Endodermal cell (in vitro differentiated cells): Measurements from ENCODE around the gene CCDC106. TPM values are rescaled to one million over a fixed set of nuclear protein-coding genes. Genes with fewer than 3 reads are reported as not detected.

Source experiments
- DNase-seq: peaks from one replicate; pipeline ENCODE4 v3.0.0-alpha.2; 2017
- H3K27ac ChIP-seq: 2 replicates; pipeline ENCODE4 v1.5.1; 2013; ENCODE audit warnings: mild to moderate bottlenecking, low read depth, low read length, moderate library complexity
- H3K27me3 ChIP-seq: 2 replicates; pipeline ENCODE4 v1.6.1; 2013; ENCODE audit warnings: mild to moderate bottlenecking, low read length, moderate library complexity; ENCODE audit not compliant: insufficient read depth, control insufficient read depth, poor library complexity, severe bottlenecking
- H3K36me3 ChIP-seq: 2 replicates; pipeline ENCODE4 v1.7.0; 2013; ENCODE audit warnings: mild to moderate bottlenecking, low read length, moderate library complexity; ENCODE audit not compliant: control insufficient read depth, insufficient read depth
- H3K4me1 ChIP-seq: one replicate; pipeline ENCODE4 v1.7.0; 2013; ENCODE audit warnings: low read length; ENCODE audit not compliant: control insufficient read depth, insufficient read depth
- H3K4me3 ChIP-seq: 2 replicates; pipeline ENCODE4 v1.5.1; 2013; ENCODE audit warnings: mild to moderate bottlenecking, low read length, moderate library complexity
- H3K9ac ChIP-seq: 2 replicates; pipeline ENCODE4 v1.6.1; 2013; ENCODE audit warnings: mild to moderate bottlenecking, low read length, moderate library complexity; ENCODE audit not compliant: poor library complexity, severe bottlenecking; ENCODE audit errors: extremely low read depth
- H3K9me3 ChIP-seq: 2 replicates; pipeline ENCODE4 v1.6.1; 2013; ENCODE audit warnings: mild to moderate bottlenecking, low read length, moderate library complexity; ENCODE audit not compliant: control insufficient read depth
- H3K27ac Mint-ChIP-seq: 2 replicates; pipeline ENCODE4 v1.8.0; 2020; ENCODE audit warnings: mixed read lengths
- H3K27me3 Mint-ChIP-seq: 2 replicates; pipeline ENCODE4 v1.8.0; 2021; ENCODE audit warnings: mild to moderate bottlenecking, mixed read lengths; ENCODE audit not compliant: insufficient read depth
- H3K36me3 Mint-ChIP-seq: 2 replicates; pipeline ENCODE4 v1.8.0; 2020; ENCODE audit warnings: low read depth, mixed read lengths
- H3K4me1 Mint-ChIP-seq: 2 replicates; pipeline ENCODE4 v1.8.0; 2020; ENCODE audit warnings: mixed read lengths
- H3K4me3 Mint-ChIP-seq: 2 replicates; pipeline ENCODE4 v1.8.0; 2020; ENCODE audit warnings: mild to moderate bottlenecking, moderate library complexity, mixed read lengths
- H3K9me3 Mint-ChIP-seq: 2 replicates; pipeline ENCODE4 v1.8.0; 2020; ENCODE audit warnings: mild to moderate bottlenecking, mixed read lengths
- WGBS, 2 experiments: methylation state at CpG; one replicate each; pipeline versions ENCODE4 v1.1.5 to v1.1.7; 2013; ENCODE audit warnings: missing lambda C conversion rate in 2 of 2, mixed read lengths in 1 of 2; ENCODE audit not compliant: insufficient coverage in 1 of 2, insufficient read length in 1 of 2; 5-methylcytosine and 5-hydroxymethylcytosine counted together
- total RNA-seq, 2 donors: library from RNA; stranded (reverse); fragmentation: NEBNext Ultra II Directional in 1 of 2; extraction: Animal tissue kit (Norgen Biotek cat#: 25700) in 1 of 2; gene quantifications; 2 replicates in 1 of 2; 3 replicates in 1 of 2; pipeline ENCODE4 v1.2.1, GENCODE V29; 2021
- TF ChIP-seq, protein P1 (sequence below): fragments of 200-600 bp; sonication (generic); conservative IDR thresholded peaks from 2 replicates; pipeline ENCODE4 v1.5.0; 2021; ENCODE audit warnings: antibody characterized with exemption, mild to moderate bottlenecking

Gene CCDC106
- total RNA-seq, 2 donors from 2014 or later = 18.0 to 24.9 TPM

DNA sequence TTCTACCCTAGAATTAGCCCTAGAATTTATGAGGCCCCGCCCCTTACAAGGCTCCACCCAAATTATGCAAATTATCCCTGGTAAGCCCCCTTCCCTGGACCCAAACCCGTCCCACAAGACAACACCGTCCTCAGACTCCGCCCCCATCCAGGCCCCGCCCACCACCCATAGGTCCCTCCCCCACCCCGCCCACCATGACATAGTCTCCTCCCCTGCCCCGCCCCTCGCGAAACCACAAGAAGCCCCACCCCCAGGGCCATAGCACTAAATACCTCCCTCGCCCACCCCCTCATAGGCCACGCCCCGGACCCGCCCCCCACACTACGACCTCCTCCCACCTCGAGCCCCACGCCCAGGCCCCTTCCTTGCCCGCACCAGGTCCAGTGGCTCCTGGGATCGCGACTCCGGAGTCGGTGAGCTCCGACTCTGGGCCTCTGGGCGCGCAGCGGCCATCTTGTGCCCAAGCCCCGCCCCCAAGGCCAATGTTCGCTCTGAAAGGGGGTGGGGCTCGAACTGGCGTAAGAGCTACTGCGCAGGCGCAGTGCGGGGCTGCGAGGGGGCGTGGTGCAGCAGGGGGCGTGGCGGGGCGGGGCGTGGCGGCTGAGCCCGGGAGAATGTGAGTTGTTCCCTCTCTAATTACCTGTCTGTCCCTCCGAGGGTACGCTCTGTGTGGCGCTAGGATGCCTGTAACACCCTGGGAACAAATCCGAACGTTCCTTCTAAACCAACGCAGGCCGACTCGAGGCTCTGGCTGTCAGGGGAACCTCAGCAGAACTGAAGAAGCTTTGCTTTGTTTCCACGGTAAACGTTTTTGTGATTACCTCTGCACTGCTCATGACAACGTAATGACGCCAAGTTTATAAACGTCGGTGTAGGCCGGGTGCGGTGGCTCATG, 23.7 kb upstream of the CCDC106 start, which contains the start of gene ZNF784:
ZNF784 (minus strand) TSS at position 458 of the 895 bp plus-strand sequence; CDS start at position 453, 5 bp downstream.
- TF ChIP-seq, protein P1, sequence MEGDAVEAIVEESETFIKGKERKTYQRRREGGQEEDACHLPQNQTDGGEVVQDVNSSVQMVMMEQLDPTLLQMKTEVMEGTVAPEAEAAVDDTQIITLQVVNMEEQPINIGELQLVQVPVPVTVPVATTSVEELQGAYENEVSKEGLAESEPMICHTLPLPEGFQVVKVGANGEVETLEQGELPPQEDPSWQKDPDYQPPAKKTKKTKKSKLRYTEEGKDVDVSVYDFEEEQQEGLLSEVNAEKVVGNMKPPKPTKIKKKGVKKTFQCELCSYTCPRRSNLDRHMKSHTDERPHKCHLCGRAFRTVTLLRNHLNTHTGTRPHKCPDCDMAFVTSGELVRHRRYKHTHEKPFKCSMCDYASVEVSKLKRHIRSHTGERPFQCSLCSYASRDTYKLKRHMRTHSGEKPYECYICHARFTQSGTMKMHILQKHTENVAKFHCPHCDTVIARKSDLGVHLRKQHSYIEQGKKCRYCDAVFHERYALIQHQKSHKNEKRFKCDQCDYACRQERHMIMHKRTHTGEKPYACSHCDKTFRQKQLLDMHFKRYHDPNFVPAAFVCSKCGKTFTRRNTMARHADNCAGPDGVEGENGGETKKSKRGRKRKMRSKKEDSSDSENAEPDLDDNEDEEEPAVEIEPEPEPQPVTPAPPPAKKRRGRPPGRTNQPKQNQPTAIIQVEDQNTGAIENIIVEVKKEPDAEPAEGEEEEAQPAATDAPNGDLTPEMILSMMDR = no peak
- DNase-seq = peak; percentile 98

DNA sequence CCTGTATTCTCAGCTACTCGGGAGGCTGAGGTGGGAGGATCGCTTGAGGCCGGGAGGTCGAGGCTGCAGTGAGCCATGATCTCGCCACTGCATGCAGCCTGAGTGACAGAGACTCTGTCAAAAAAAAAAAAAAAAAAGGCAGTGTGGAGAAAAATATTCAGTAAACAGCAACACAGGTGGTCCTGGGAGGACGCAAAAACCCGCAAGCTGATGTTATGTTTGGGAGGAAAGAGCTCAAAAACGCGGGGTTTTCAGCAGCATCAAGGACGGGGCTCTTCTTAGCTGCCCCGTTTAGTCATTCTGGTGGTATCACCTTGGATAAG, 23.0 kb upstream of the CCDC106 start:
- no peaks in the 10 kb centered on the region for H3K9me3 ChIP-seq
- Mint-ChIP-seq H3K36me3 (peaks cover 11% of the 10 kb centered on the region), H3K9me3 (no peaks in the 10 kb centered on the region), H3K27me3 (peaks cover 10% of the 10 kb centered on the region), H3K27ac (peak overlapping the region; percentile 92), H3K4me3 (peak overlapping the region; percentile 73), H3K4me1 (peaks cover 2% of the 10 kb centered on the region)
- no peaks in the 10 kb centered on the region for H3K4me1 ChIP-seq
- peak overlapping the region; percentile 80 for H3K27ac ChIP-seq
- H3K4me3 ChIP-seq = peak overlapping the region; percentile 83
- peaks cover 13% of the 10 kb centered on the region for H3K36me3 ChIP-seq
- H3K27me3 ChIP-seq = no peaks in the 10 kb centered on the region
- 66 to 72% methylated on average over 8 to 11 of the region's 11 CpGs for WGBS, 2 experiments
- DNase-seq = no peak
- TF ChIP-seq, protein P1 = no peak
- H3K9ac ChIP-seq = peak overlapping the region; percentile 72

More for the DNA sequence above, 23.7 kb upstream of the CCDC106 start, which contains the start of gene ZNF784:
- H3K27me3 ChIP-seq = no peaks in the 10 kb centered on the region
- peak within 1 kb of the TSS; percentile 73 for H3K4me3 Mint-ChIP-seq
- no peaks in the 10 kb centered on the region for H3K4me1 ChIP-seq
- H3K4me1 Mint-ChIP-seq = peaks cover 2% of the 10 kb centered on the region
- H3K9me3 ChIP-seq = no peaks in the 10 kb centered on the region
- H3K9me3 Mint-ChIP-seq = no peaks in the 10 kb centered on the region
- peak within 1 kb of the TSS; percentile 83 for H3K4me3 ChIP-seq
- peaks cover 10% of the 10 kb centered on the region for H3K27me3 Mint-ChIP-seq
- peaks cover 11% of the 10 kb centered on the region for H3K36me3 Mint-ChIP-seq
- H3K27ac ChIP-seq = peak within 1 kb of the TSS; percentile 96
- 3 to 4% methylated on average over 26 to 48 of the region's 56 CpGs for WGBS, 2 experiments
- peak within 1 kb of the TSS; percentile 97 for H3K27ac Mint-ChIP-seq
- peak within 1 kb of the TSS; percentile 72 for H3K9ac ChIP-seq
- H3K36me3 ChIP-seq = peaks cover 13% of the 10 kb centered on the region

DNA sequence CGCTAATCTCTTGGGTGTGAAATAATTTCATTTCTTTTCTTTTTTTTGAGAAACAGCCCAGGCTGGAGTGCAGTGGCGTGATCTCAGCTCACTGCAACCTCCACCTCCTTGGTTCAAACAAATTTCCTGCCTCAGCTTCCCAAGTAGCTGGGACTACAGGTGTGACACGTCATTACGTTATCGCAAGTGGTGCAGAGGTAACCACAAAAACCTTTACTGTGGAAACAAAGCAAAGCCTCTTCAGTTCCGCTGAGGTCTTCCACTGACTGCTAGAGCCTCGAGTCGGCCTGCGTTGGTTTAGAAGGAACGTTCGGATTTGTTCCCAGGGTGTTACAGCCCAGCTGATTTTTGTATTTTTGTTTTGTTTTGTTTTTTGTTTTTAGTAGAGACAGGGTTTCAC, 21.7 kb upstream of the CCDC106 start:
- no peak overlapping the region for H3K9ac ChIP-seq
- peaks cover under 1% of the 10 kb centered on the region for H3K36me3 ChIP-seq
- no peaks in the 10 kb centered on the region for H3K9me3 Mint-ChIP-seq
- H3K36me3 Mint-ChIP-seq = no peaks in the 10 kb centered on the region
- peaks cover 2% of the 10 kb centered on the region for H3K4me1 Mint-ChIP-seq
- 94 to 99% methylated on average over 9 to 11 of the region's 11 CpGs for WGBS, 2 experiments
- no peak overlapping the region for H3K27ac Mint-ChIP-seq
- H3K27me3 ChIP-seq = no peaks in the 10 kb centered on the region
- H3K9me3 ChIP-seq = no peaks in the 10 kb centered on the region
- H3K4me1 ChIP-seq = no peaks in the 10 kb centered on the region
- H3K4me3 Mint-ChIP-seq = no peak overlapping the region
- DNase-seq = no peak
- H3K4me3 ChIP-seq = no peak overlapping the region
- H3K27me3 Mint-ChIP-seq = peaks cover 10% of the 10 kb centered on the region
- TF ChIP-seq, protein P1 = no peak
- H3K27ac ChIP-seq = no peak overlapping the region
